SH-SY5Y (cell line): ENCODE results near the gene PHF10.

Experiments
- GATA2 ChIP-seq: IDR thresholded peaks from 2 replicates; pipeline ENCODE4 v1.6.1; 2011; ENCODE audit warnings: mild to moderate bottlenecking, low read depth, low read length
- GATA3 ChIP-seq: IDR thresholded peaks from 2 replicates; pipeline ENCODE4 v1.6.1; 2011; ENCODE audit warnings: low read depth, mild to moderate bottlenecking, low read length, moderate library complexity

GRCh38 chr6:169659820-169660610 is 64.3 kb downstream of the PHF10 start:
- TF ChIP-seq GATA3 (no peak), GATA2 (no peak)
